RWPE1 (cell line): ENCODE results near the gene PAPOLG.

Experiments used
- CTCF ChIA-PET: fragments of 350-600 bp; sonication (Branson Sonifier 250); formaldehyde crosslinking; extraction: SDS; loops from one replicate; lab custom pipeline; 2021; lab: Yijun Ruan, JAX
- POLR2A ChIA-PET: fragments of 400-600 bp; formaldehyde crosslinking; extraction: SDS; loops from one replicate; lab custom pipeline; 2020; ENCODE audit warnings: antibody characterized with exemption; ENCODE audit not compliant: low non-redundant PET; lab: Yijun Ruan, JAX
- DNase-seq: peaks from one replicate; pipeline ENCODE4 v3.0.0; 2012; ENCODE audit warnings: low spot score
- H3K27ac ChIP-seq: fragments of 450-650 bp; 2 replicates; pipeline ENCODE4 v1.5.1; 2017
- TF ChIP-seq, protein P1 (sequence below): fragments of 450-650 bp; conservative IDR thresholded peaks from 2 replicates; pipeline ENCODE4 v1.5.1; 2017; ENCODE audit warnings: low read depth, mild to moderate bottlenecking

PAPOLG gene

GRCh38 chr2:60759654-60760053 is 3.6 kb downstream of the PAPOLG start:
- POLR2A ChIA-PET: no interaction called here
- TF ChIP-seq, protein P1, sequence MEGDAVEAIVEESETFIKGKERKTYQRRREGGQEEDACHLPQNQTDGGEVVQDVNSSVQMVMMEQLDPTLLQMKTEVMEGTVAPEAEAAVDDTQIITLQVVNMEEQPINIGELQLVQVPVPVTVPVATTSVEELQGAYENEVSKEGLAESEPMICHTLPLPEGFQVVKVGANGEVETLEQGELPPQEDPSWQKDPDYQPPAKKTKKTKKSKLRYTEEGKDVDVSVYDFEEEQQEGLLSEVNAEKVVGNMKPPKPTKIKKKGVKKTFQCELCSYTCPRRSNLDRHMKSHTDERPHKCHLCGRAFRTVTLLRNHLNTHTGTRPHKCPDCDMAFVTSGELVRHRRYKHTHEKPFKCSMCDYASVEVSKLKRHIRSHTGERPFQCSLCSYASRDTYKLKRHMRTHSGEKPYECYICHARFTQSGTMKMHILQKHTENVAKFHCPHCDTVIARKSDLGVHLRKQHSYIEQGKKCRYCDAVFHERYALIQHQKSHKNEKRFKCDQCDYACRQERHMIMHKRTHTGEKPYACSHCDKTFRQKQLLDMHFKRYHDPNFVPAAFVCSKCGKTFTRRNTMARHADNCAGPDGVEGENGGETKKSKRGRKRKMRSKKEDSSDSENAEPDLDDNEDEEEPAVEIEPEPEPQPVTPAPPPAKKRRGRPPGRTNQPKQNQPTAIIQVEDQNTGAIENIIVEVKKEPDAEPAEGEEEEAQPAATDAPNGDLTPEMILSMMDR: no peak
- no peak for DNase-seq
- CTCF ChIA-PET: no interaction called here
- no peak overlapping the region for H3K27ac ChIP-seq

- DNase-seq: no peak
- H3K27ac ChIP-seq: no peak overlapping the region
- TF ChIP-seq, protein P1: no peak
- ChIA-PET CTCF (interaction anchor here (0.6 kb wide), 1 partner anchor 204 kb away, joined by 3 read pairs; no protein-coding TSS in a partner anchor), POLR2A (no interaction called here)
These were observed 8.9 kb downstream of the PAPOLG start for GRCh38 chr2:60764736-60765534.

GRCh38 chr2:60766283-60766682 is 10.2 kb downstream of the PAPOLG start:
- CTCF ChIA-PET: interaction anchor here (1.3 kb wide), 1 partner anchor 59 kb away, joined by 3 read pairs; no protein-coding TSS in a partner anchor
- TF ChIP-seq, protein P1: no peak
- POLR2A ChIA-PET: no interaction called here
- no peak for DNase-seq
- no peak overlapping the region for H3K27ac ChIP-seq

DNA sequence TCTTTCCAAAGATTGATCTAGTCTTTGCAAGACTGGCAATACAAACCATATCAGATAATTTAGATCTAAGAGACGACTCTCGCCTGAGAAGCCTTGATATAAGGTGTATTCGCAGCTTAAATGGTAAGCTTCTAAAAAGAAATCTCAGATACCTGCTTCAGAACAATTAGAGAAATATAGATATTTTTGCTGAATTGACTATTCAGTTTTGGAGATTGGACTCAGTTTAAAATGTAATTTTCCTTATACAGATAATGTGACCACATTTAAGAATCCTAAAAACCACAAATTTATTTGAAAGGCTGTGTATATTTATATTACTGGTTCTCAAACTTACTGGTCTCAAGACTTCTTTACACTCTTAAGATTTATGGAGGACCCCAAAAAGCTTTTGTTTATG is 15.4 kb downstream of the PAPOLG start:
- no peak for DNase-seq
- TF ChIP-seq, protein P1: no peak
- ChIA-PET POLR2A (no interaction called here), CTCF (interaction anchor here (0.6 kb wide), 1 partner anchor 61 kb away, joined by 3 read pairs; no protein-coding TSS in a partner anchor)
- no peak overlapping the region for H3K27ac ChIP-seq

- TF ChIP-seq, protein P1: no peak
- H3K27ac ChIP-seq: no peak overlapping the region
- no peak for DNase-seq
- CTCF ChIA-PET: interaction anchor here (0.7 kb wide), 1 partner anchor 1017 kb away, joined by 3 read pairs; no protein-coding TSS in a partner anchor
- POLR2A ChIA-PET: no interaction called here
These were observed 19.1 kb downstream of the PAPOLG start for GRCh38 chr2:60775048-60775639.

DNA sequence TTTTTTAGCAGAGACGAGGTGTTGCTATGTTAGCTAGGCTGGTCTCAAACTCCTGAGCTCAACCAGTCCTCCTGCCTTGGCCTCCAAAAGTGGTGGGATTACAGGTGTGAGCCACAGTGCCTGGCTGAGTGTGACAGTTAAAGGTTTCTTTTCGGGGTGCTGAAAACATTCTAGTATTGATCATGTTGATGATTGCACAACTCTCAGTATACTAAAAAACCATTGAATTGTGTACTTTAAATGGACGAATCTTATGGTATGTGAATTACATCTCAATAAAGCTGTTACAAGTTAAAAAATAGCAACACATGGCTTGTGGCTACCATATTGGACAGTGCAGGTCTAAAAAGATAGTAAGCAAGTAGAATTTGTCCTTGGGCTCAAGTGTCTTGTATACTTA is 22.3 kb downstream of the PAPOLG start:
- DNase-seq: no peak
- ChIA-PET CTCF (interaction anchor here (1.3 kb wide), 1 partner anchor 221 kb away, joined by 3 read pairs; no protein-coding TSS in a partner anchor), POLR2A (no interaction called here)
- no peak overlapping the region for H3K27ac ChIP-seq
- TF ChIP-seq, protein P1: no peak
